ENCODE results near the gene NPAS1. TPM values are rescaled to one million over a fixed set of nuclear protein-coding genes. Genes with fewer than 3 reads are reported as not detected.

Gene NPAS1
- total and polyA plus RNA-seq, 2 of the 13 experiments (the other 11 are each of a cell fraction or from before 2014, with no cell fraction given), result 0.35 to 2.9 TPM

DNA sequence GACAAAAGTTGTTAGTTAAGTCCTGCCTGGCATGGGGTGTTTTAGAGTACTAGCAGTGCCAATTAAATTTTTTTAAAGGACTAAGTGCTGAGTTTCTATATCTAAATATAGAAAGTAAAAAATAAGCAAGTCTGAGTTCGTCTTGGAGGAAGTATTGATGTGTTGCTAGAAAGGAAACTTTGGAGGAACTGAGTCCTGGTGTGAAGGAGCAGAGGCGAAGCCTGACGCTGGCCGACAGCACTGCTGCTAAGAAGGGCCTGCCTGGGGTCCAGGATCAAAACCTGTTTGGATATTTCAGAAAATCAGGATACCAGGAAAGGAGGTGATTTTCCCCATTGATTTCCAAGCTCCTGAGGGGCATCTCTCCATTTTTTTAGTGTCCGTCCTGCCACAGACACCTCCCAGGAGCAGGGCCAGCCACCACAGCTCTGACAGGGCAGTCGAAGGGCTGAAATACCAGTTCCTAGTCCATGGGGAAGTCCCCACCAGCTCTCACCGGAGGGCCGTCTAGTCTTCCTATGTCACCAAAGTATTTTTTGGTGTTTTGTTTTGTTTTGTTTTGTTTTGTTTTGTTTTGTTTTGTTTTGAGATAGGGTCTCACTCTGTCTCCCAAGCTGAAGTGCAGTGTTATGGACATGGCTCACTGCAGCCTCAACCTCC lies 38.2 kb upstream of the NPAS1 start:
- in situ Hi-C loops (cut with HindIII; ENCODE audit: extremely low pct_ligation_motif_present, low pct_unique_long_range_greater_than_20kb) (no loop called here), intact Hi-C loops (cut with micrococcal nuclease; ENCODE audit: unreplicated experiment) (loop anchor here (5.0 kb wide), 1 partner anchor 54 kb away; no protein-coding TSS in a partner anchor)
- Histone ChIP-seq H3K9me3 (ENCODE audit: low read length) (no peaks in the 10 kb centered on the region), H3K4me2 (ENCODE audit: low read depth, low read length) (no peak overlapping the region), H3K4me1 (ENCODE audit: insufficient read depth, low read length) (peaks cover 51% of the 10 kb centered on the region), H3K4me3 (replicated peaks in 1 of 3; ENCODE audit: insufficient read depth in 1 of 3, low read depth in 2 of 3, low read length in 3 of 3) (no peak overlapping the region), H2AFZ (ENCODE audit: low read length) (no peak overlapping the region), H3K27me3 (ENCODE audit: control insufficient read depth in 1 of 2, insufficient read depth in 2 of 2, low read length in 2 of 2) (no peaks in the 10 kb centered on the region), H4K20me1 (ENCODE audit: insufficient read depth, low read length) (no peaks in the 10 kb centered on the region), H3K79me2 (ENCODE audit: insufficient read depth, low read length) (peaks cover 29% of the 10 kb centered on the region), H3K9ac (ENCODE audit: insufficient read depth, low read depth, low read length) (no peak overlapping the region), H3K36me3 (replicated peaks in 1 of 2; ENCODE audit: control insufficient read depth in 1 of 2, insufficient read depth in 2 of 2, low read length in 2 of 2) (peaks cover 10 to 18% of the 10 kb centered on the region in 2 experiments; a peak in 4 of 5 replicates), H3K27ac (ENCODE audit: extremely low read length, insufficient read depth, low read length) (no peak overlapping the region)
- no TSS peak for BruUV-seq (replicated peaks)
- ATAC-seq, result no peak
- ChIA-PET POLR2A (no interaction called here), CTCF (ENCODE audit: low intra/inter-chr PET ratio, low total read pairs) (no interaction called here)
- TF ChIP-seq RFXANK (CRISPR knock-in tag; IDR thresholded peaks at IDR 0.05) (no peak), KLF15 (CRISPR knock-in tag; IDR thresholded peaks at IDR 0.05; ENCODE audit: borderline replicate concordance) (no peak), HNRNPH1 (optimal IDR thresholded peaks at IDR 0.05; ENCODE audit: low read depth, low read length) (no peak), NFE2L2 (IDR thresholded peaks at IDR 0.05; ENCODE audit: low read length) (no peak), AFF4 (CRISPR knock-in tag; IDR thresholded peaks at IDR 0.05) (no peak)
- TF ChIP-seq, protein P1, sequence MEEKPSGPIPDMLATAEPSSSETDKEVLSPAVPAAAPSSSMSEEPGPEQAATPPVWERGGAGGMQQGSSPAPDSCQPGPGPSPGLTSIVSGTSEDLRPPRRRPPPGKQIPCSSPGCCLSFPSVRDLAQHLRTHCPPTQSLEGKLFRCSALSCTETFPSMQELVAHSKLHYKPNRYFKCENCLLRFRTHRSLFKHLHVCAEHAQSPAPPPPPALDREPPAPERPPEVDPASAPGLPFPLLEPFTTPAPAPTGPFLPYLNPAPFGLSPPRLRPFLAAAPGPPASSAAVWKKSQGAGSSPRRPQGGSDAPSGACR (CRISPR knock-in tag; IDR thresholded peaks at IDR 0.05), result no peak
- FAIRE-seq, result no peak
- no peak for DNase-seq (ENCODE audit: low spot score)
- 97% methylated on average over 8 of the region's 8 CpGs for WGBS (ENCODE audit: low lambda C conversion rate)
